Stimulated activated CD4-positive, alpha-beta T cell treated with anti-CD3 and anti-CD28 coated beads, TNF-alpha, amount 100 ng/mL, for 1 hour (primary cell): ENCODE measurements around the gene CCT5.
"Not testable (repeated sequence)": the region's sequence is repeated elsewhere in the genome, so short reads cannot be mapped to it uniquely, and the experiment has no call there.

Experiments used
- DNase-seq, 3 donors: peaks; one replicate each; pipeline ENCODE4 v3.0.0-alpha.2; 2020; ENCODE audit warnings: low read depth in 3 of 3, low spot score in 1 of 3

CCT5 gene

GRCh38 chr5:10244342-10244944, 5.6 kb upstream of the CCT5 start:
- DNase-seq = no peak

GRCh38 chr5:10246761-10247160, 3.3 kb upstream of the CCT5 start:
- no peak for DNase-seq

- not testable (repeated sequence) for DNase-seq
These were observed 2.9 kb upstream of the CCT5 start for GRCh38 chr5:10247217-10247616.

GRCh38 chr5:10248378-10249260, 1.5 kb upstream of the CCT5 start:
- DNase-seq = no peak

- peak in 1 of 3 donors; percentile 7 for DNase-seq
These were observed 761 bp downstream of the CCT5 start for GRCh38 chr5:10250806-10251276.

GRCh38 chr5:10251405-10251804, 1.3 kb downstream of the CCT5 start:
- no peak for DNase-seq

GRCh38 chr5:10253390-10253789, 3.3 kb downstream of the CCT5 start:
- no peak for DNase-seq

GRCh38 chr5:10254686-10255085, 4.6 kb downstream of the CCT5 start:
- DNase-seq = no peak

GRCh38 chr5:10257870-10258269, 7.8 kb downstream of the CCT5 start:
- no peak for DNase-seq

GRCh38 chr5:10259899-10260298, 9.8 kb downstream of the CCT5 start:
- no peak for DNase-seq

- DNase-seq = no peak
These were observed 11.0 kb downstream of the CCT5 start for GRCh38 chr5:10261065-10261464.

GRCh38 chr5:10262121-10262774, 12.2 kb downstream of the CCT5 start:
- no peak for DNase-seq

GRCh38 chr5:10262995-10263394, 12.9 kb downstream of the CCT5 start:
- DNase-seq = no peak

GRCh38 chr5:10264604-10265003, 14.5 kb downstream of the CCT5 start:
- no peak for DNase-seq

GRCh38 chr5:10265245-10266109, 15.4 kb downstream of the CCT5 start:
- DNase-seq = no peak

GRCh38 chr5:10266137-10266536, 16.1 kb downstream of the CCT5 start:
- no peak for DNase-seq

GRCh38 chr5:10266839-10267238, 16.8 kb downstream of the CCT5 start:
- DNase-seq = no peak

GRCh38 chr5:10268100-10268499, 18.0 kb downstream of the CCT5 start:
- DNase-seq = no peak

- DNase-seq = no peak
These were observed 22.2 kb downstream of the CCT5 start for GRCh38 chr5:10272053-10272874.

GRCh38 chr5:10272875-10273209, 22.8 kb downstream of the CCT5 start:
- DNase-seq = not testable (repeated sequence)
